GM20000 (cell line): ENCODE measurements around the gene SLC6A1.

ENCODE experiments used
- DNase-seq: peaks from one replicate; pipeline ENCODE4 v3.0.0; 2012; ENCODE audit warnings: low spot score
- TF ChIP-seq, protein P1 (sequence below): IDR thresholded peaks from 2 replicates; pipeline ENCODE4 v1.5.1; 2012; ENCODE audit warnings: mild to moderate bottlenecking, control low read depth; ENCODE audit errors: extremely low read depth, missing control alignments

The SLC6A1 gene

DNA sequence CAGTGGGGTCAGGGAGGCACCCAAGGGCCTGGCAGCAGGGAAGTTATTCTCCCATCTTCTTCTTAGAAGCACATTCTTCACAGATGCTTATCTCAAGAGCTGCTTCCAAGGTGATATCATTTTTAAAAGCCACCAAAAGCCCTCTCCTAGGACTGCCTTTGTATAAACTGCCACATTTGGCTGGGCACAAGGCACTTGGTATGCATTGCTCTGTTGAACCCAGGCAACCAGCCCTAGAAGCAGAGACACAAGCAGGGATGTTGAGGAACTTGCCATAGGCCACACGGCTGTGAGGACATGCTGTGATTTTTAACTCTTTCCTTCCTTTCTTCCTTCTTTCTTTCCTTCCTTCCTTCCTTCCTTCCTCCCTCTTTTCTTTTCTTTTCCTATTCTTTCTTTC, 7.4 kb upstream of the SLC6A1 start:
- DNase-seq = no peak
- TF ChIP-seq, protein P1, sequence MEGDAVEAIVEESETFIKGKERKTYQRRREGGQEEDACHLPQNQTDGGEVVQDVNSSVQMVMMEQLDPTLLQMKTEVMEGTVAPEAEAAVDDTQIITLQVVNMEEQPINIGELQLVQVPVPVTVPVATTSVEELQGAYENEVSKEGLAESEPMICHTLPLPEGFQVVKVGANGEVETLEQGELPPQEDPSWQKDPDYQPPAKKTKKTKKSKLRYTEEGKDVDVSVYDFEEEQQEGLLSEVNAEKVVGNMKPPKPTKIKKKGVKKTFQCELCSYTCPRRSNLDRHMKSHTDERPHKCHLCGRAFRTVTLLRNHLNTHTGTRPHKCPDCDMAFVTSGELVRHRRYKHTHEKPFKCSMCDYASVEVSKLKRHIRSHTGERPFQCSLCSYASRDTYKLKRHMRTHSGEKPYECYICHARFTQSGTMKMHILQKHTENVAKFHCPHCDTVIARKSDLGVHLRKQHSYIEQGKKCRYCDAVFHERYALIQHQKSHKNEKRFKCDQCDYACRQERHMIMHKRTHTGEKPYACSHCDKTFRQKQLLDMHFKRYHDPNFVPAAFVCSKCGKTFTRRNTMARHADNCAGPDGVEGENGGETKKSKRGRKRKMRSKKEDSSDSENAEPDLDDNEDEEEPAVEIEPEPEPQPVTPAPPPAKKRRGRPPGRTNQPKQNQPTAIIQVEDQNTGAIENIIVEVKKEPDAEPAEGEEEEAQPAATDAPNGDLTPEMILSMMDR = no peak

DNA sequence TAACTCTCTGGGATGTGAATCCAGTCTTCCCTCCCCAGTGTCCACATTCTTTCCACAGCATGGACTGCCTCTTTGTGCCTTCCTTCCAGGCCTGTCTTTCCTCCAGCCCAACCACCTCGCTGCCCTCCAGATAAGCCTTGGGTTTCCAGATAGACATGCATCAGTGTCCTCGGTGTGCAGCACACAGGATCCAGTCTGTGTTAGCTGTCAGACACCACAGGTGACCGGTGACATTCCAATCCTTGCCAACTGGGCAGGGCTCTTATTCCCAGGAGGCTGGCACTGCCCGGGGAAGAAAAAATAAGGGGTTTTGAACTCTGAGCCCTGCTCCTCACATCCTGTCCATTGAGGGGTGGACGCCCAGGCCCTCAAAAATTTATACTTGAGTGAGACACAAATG, 6.0 kb upstream of the SLC6A1 start:
- DNase-seq = no peak
- TF ChIP-seq, protein P1 = no peak

DNA sequence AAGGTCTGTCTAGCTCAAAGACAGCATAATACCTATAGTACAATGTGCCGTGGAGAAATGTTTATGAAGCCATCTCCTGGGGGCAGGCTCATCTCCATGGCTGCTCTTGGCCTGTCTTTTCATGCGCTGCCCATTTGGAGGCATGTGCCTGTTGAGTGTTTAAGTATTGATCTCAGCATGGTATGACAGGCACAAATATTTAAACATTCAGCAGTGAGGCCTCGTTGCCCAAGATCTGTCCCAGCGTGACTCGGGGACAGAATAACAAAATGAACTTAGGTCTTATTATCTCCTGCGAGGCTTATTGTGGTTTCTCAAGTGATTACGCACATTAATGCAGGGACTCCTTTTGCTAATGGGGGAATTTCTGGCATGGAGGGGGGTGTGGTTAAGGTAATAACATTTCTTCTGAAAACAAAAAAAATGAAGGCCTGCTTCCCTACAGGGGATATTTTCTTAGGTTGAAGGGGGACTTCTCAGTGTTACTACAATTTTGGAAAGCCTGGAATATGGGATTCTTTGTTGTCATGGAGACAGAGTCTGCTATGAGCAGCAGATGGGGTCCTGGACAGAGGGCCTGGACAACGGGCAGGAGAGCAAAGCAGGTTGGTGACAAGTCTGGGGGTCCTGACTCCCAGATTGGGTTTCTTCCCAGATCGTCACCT, 4.4 kb upstream of the SLC6A1 start:
- TF ChIP-seq, protein P1 = no peak
- DNase-seq = no peak

DNA sequence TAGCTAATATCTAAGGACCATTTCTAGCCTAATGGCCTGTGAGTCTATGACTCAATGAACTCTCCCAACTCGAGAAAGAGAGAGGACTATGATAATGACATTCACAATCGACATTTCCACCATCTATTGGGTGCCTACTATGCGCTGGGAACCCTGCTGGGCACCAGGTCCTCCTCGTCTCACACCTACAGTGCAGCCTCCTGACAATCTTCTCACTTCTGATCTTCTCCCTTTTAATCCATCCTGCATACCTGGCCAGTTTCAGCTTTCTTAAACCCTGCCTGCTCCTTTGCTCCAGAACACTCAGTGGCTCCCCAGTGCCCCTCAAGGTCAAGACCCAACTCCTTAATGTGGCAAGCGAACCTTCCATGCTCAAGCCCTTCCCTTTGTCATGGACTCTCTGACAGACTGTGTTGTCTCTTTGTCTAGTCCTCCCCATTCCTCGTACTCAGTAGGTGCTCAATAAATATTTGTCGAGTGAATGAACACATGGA, 3.5 kb upstream of the SLC6A1 start:
- DNase-seq = no peak
- TF ChIP-seq, protein P1 = no peak

DNA sequence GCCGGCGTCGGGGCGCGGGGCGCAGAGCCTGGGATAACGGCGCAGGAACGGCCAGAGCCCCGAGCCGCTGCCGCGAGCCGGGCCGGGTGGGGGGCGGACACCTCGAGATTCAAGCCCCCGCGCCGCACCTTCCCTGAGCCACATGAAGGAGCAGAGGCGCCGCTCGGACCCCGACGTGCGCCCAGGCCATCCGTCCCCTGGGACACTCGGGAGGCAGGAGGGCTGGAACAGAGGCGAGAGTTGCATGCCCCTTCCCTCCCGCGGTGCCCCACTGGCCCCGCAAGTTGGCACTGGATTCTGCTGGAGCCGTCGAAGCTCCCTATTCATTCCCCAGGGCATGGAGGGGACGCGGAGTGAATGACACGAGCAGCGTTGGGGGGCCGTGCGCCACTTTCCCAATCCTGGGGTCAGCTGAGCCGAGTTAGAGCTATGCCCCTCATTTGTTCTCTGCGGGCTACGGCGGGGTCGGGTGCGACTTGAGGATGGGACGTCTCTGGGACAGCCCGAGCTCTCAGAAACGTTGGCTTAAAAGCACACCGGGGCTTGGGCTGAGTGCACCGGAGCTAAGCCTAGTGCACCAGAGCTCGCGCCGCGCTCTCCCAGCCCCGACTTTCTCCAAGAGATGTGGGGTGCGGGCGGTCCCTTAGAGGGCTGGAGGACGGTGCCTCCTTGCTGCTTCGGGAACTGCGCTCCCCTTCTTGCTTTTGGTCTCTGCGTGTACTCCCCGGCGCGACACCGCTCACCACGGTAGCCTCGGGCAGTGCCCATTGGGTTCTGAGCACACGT, 588 bp downstream of the SLC6A1 start:
- no peak for DNase-seq
- TF ChIP-seq, protein P1 = no peak

DNA sequence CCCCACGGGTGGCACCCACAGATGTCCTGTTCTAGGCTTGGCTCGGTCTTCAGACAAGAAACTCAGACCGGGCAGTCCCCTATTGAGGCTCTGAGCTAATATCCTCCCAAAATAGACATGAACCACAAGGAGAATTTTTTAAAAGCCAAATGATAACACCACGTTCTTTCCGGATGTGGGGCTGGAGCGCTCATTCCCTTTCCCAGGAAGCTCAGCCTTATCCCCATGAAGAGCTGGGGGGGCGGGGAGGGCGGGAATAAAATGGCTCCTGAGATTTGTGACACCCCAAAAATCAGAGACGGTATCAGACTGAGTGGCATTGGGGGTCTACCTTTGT, 1.1 kb downstream of the SLC6A1 start:
- TF ChIP-seq, protein P1 = no peak
- DNase-seq = no peak

DNA sequence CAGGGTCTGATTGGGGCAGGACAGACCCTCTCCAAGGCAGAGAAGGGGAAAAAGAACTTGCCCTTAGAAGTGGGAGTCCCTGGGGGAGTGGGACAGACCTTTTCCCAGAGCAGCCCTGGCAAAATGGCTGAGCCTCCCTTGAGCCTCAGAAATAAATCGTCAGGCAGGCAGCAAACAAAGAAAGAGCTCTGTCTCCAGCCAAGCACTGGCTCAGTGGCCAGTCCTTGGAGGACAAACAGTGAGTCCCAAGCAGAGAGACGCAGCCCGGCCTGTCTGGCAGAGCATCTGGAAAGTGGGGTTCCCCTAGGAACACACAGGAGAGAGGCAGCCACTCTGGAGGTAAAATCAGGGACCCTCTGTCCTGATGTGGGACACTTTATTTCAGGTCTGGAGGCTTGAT, 1.8 kb downstream of the SLC6A1 start:
- TF ChIP-seq, protein P1 = no peak
- no peak for DNase-seq
